ENCODE results near the gene PARVA.

The PARVA gene

DNA sequence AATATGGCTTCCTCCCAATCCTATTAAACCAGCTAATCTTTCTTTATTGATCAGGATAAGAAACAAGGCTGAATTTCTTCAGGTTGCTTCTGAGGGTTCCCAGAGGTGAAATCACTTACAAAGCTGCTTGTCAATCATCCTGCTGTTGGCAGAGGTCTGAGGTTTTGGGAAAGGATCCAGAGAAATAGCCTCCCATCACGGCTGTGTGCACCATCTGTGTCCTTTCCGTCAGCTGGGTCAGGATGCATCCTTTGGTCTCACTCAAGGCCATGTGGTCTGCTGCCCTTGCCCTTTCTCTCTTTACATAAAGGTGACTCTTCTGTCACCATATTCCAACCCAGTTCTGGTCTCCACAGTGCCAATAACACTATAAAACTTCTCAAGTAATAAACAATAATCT lies 183.5 kb downstream of the PARVA start:
- DNase-seq = no peak

- DNase-seq = no peak
These were observed 186.6 kb downstream of the PARVA start for GRCh38 chr11:12564012-12564411.

GRCh38 chr11:12565406-12565805 lies 188.0 kb downstream of the PARVA start:
- no peak for DNase-seq

DNA sequence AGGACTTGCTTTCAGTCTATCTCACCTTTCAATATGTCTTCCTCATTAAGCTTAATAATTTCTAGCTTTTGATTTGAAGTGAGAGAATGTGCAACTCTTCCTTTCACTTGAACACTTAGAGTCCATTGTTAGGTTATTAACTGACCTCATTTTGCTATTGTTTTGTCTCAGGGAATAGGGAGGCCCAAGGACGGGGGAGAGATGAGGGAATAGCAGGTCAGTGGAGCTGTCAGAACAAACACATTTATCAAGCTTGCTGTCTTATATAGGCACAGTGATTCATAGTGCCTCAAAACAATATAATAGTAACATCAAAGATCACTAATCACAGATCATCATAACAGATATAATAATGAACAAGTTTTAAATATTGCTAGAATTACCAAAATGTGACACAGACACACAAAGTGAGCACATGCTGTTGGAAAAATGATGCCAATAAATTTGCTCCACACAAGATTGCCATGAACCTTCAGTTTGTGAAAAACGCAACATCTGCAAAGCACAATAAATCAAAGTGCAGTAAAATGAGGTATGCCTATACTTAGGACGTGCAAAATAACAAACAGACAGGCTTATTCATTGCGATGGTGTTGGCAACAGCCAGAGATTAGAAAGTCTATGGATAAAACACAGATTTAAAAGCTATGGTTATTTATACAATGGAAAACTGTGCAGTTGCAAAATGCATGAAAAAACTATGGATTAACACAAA lies 190.5 kb downstream of the PARVA start:
- DNase-seq = no peak

DNA sequence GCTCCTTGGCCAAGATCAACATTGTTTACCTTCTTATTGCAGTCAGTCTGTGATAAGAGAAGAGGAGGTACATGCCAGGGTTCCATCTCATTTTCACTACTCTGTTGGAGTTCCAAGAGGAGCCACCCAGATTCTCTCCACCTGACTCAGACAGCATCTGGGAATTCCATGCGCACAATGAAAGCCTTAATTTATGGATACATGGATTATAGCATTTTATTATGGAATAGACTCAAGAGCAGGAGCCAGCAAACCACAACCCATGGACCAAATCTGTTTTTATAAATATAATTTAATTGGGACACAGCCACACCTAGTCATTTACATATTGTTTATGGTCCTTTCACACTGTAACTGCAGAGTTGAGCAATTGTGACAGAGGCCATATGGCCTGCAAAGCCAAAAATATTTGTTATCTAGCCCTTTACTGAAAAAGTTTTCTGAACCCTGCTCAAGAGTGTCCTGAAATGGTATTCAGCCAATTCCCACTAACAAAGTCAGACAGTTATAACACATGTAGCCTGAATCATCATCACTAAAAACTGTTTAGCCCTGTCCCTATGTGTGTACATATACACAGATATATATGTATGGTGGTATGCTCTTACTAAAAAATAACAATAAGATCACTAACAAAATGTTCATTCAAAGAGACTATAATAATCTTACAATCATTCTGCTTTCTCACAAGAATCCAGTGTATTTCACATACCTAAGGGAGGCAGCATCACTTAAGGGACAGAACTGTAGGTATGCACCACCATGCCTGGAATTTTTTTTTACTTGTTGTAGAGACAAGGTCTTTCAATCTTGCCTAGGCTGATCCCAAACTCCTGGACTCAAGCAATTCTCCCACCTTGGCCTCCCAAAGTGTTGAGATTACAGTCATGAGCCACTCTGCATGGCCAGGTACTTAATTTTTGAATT lies 192.4 kb downstream of the PARVA start:
- no peak for DNase-seq

DNA sequence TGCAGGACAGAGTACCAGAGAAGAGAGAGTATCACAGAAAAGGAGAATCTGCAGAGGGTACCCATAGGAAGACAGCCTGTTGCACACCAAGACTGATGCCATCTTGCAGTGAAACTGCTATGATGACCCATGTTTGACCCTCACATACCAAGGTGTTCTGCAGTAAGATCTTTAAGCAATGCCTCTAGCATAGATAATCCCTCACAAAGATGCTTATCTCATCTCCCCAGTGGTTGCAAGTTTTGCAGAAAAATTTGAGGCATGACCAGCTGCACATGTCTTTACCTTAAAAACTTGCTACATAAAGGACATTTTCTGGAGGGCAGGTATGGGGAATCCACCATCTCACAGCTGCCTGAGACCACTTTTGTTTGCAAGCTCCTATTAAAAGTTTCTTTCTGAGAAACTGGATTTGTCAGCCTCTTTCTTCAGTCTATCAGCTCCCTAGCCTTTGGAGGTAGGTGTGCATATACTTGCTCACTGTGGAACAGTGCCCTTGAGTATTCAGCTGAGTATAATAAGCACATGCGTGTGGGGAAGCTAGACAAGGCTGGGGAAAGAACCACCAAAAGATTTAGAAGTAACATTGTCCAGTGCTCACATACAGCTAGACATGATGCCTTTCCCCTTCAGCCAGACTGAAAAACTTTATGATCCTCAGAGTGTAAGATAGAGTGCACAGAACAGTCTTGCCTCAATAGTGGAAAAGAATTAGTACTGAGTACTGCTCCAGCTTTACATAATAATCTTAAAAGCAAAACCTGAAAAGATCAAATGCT lies 196.5 kb downstream of the PARVA start:
- DNase-seq = no peak

DNA sequence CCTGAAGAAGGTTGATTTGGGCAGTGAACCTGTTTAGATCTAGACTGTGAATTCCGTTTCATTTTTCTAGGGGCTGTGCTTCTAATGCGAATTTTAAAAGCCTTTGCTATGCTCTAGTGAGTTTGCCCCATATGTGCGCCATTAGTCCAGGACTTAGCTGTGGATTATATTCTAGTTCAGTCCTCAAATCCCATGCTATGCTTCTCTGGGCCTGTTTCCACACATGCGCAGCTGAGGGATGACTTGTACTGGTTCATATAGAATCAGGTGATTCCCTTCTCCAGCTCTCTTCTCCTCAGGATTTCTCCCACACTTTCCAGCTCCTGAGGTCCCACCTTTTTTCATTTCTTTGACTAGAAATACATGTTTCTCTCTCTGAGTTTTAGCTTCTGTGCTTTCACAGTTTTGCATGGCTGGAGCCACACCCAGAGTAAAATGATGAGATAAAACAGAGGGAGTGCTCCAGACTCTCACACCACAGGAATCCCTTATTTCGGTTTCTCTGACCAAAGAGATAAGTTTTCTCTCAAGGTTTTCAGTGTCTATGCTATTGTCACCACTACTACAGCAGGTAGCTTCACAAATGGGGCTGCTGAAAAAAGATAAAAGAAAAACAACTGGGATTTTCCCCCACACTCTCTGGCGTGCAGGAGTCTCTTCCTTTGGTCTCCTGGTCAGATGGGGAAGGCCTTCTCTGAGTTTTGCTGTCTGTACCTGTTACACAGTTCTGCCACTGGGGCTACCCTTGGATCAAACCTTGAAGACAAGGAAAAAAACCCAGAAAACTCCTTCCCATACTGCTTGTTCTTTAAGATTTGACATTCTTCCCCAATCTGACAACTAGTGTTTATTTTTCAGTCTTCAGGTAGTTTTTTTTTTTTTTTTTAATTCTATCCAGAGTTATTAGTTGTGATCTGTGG lies 200.6 kb downstream of the PARVA start:
- DNase-seq = no peak

DNA sequence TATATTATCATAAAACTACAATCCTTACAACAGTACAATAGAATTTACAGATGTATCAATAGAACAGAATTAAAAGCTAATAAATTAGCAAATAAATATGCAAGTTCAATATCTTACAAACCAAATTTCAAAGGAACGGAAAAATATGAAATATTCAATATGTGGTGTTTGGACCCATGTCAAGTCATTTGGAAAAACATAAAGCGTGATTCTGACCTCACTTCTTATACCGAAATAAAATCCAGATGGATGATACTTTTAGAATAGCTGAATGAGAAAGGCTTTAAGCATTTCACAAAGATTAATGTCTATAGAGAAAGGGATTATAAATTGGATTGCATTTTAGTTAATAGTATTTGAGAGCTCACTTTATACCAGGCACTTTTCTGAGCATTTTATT lies 204.0 kb downstream of the PARVA start:
- DNase-seq = no peak

- DNase-seq = peak; percentile 97
These were observed 204.6 kb downstream of the PARVA start for GRCh38 chr11:12581923-12582322.

Measured in DMS79 treated with DMSO at 0.1 percent for 48 hours (cell line).